Measurements from ENCODE around the gene NCOA6. TPM values are rescaled to one million over a fixed set of nuclear protein-coding genes. Genes with fewer than 3 reads are reported as not detected.
A peak's percentile ranks its signal among the peaks of the same experiment; 100 is the strongest.

The NCOA6 gene
- polyA plus RNA-seq (2011; rRNA removed) (12.5 and 14.0 TPM in 2 replicates), polyA minus RNA-seq (2011; rRNA and poly(A)+ RNA removed) (17.0 and 18.2 TPM in 2 replicates)

DNA sequence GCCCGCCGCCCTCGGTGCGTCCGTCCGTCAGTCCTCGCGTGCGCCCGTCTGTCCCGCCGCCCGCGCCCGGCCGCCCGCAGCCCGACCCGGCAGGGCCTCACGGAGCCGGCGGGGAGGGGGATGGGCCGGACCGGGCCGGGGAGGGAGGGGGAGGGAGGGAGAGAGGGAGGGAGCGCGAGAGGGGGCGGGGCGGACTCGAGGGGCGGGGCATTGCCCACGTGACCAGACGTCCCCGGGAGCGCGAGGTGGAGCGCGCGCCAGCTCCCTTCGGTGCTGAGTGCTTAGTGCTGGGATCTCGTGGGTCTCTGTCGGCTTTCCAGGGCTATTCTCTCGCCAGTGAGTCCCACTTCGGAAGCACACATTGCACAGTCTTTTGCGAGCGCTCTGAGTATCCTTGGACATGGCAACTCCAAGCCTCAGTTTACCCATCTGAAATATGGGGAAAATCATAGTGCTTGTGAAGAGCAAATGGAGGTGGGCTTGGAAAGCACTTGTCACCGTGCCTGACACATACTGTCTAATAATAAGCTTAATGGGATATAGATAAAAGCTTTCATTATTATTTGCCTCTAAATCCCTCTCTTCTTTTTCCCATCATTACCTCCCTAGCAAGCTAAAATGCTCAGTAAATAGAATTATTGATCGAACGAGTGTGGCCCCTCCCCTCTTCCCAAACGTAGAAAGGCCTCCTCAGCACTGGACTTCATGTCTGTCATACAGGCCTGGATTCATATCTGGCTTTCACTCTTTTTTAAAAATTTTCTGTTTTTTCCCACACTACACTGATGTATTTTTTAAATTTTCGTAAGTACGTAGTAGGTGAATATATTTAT lies at the start of gene NCOA6:
TSS of gene NCOA6 (minus strand) at position 122 of the 833 bp plus-strand sequence. CDS start 43,296 bp downstream, outside the sequence.
- TF ChIP-seq CTCF (IDR thresholded peaks at IDR 0.05; ENCODE audit: insufficient read depth, low read depth, low read length): no peak
- POLR2A ChIA-PET: interaction anchor here (0.6 kb wide), 1 partner anchor 51 kb away, joined by 23 read pairs; the partner anchor contains the start of gene ACSS2
- no peaks in the 10 kb centered on the region for H3K27me3 ChIP-seq (ENCODE audit: control insufficient read depth, insufficient read depth, low read length)
- CTCF ChIA-PET: interaction anchor here (0.6 kb wide), 1 partner anchor 10 kb away, joined by 3 read pairs; no protein-coding TSS in a partner anchor
- H3K4me3 ChIP-seq (ENCODE audit: low read depth, low read length): peak within 1 kb of the TSS; percentile 83
- DNase-seq (ENCODE audit: low read depth): no peak
- no peaks in the 10 kb centered on the region for H3K36me3 ChIP-seq (ENCODE audit: control insufficient read depth, insufficient read depth, low read length)

- Histone ChIP-seq H3K4me3 (ENCODE audit: low read depth, low read length) (no peak overlapping the region), H3K27me3 (ENCODE audit: control insufficient read depth, insufficient read depth, low read length) (no peaks in the 10 kb centered on the region), H3K36me3 (ENCODE audit: control insufficient read depth, insufficient read depth, low read length) (no peaks in the 10 kb centered on the region)
- DNase-seq (ENCODE audit: low read depth): peak; percentile 46
- CTCF ChIA-PET: interaction anchor here (0.6 to 5.1 kb wide), 38 partner anchors 9 to 399 kb away, joined by 3 to 61 read pairs (median 5); partner anchors contain the start of genes GSS, MYH7B and TRPC4AP
- POLR2A ChIA-PET: no interaction called here
- TF ChIP-seq CTCF (IDR thresholded peaks at IDR 0.05; ENCODE audit: insufficient read depth, low read depth, low read length): peak; percentile 92
Observed at GRCh38 chr20:34874094-34874654, 48.7 kb upstream of the NCOA6 start.

GRCh38 chr20:34873583-34874093 lies 48.2 kb upstream of the NCOA6 start:
- H3K4me3 ChIP-seq (ENCODE audit: low read depth, low read length): no peak overlapping the region
- DNase-seq (ENCODE audit: low read depth): no peak
- no peaks in the 10 kb centered on the region for H3K36me3 ChIP-seq (ENCODE audit: control insufficient read depth, insufficient read depth, low read length)
- no peak for TF ChIP-seq CTCF (IDR thresholded peaks at IDR 0.05; ENCODE audit: insufficient read depth, low read depth, low read length)
- no peaks in the 10 kb centered on the region for H3K27me3 ChIP-seq (ENCODE audit: control insufficient read depth, insufficient read depth, low read length)
- CTCF ChIA-PET: interaction anchor here (0.7 to 5.1 kb wide), 38 partner anchors 9 to 399 kb away, joined by 3 to 61 read pairs (median 5); partner anchors contain the start of genes GSS, MYH7B and TRPC4AP
- POLR2A ChIA-PET: no interaction called here

DNA sequence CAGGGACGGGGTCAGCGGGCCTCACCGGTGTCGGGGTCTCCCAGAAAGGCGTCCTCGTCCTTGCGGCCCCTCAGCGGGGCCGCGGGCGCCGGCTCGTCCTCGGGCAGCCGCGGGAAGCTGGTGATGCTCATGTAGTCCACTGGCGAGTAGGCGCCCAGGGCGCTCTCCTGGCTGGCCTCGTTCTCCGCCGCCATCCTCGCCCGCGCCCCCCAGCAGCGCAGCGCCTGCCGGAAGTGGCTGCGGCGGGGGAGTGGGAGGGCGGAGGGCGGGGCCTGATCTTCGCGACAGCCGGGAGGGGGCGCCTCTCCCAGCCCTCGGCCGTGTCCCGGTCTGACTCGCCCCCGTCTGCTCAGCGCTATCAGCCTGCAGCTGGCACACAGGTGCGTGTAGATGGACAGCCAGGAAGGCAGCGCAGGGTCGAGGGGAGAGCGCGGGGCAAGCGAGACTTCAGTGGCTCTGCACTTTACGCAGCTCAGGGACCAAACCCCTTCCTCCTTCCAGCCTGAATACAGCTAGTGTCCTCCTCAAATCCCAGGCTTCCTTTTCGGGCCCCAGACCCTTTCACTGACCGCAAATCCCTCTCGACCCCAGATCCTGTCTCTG lies 47.3 kb upstream of the NCOA6 start, which contains the start of gene GGT7:
TSS of gene GGT7 (minus strand) at position 235 of the 603 bp plus-strand sequence. CDS start at position 194, 41 bp downstream.
- ChIA-PET POLR2A (no interaction called here), CTCF (interaction anchor here (0.6 to 5.1 kb wide), 26 partner anchors 8 to 471 kb away, joined by 3 to 61 read pairs (median 5); partner anchors contain the start of genes GSS, MYH7B and TRPC4AP)
- H3K27me3 ChIP-seq (ENCODE audit: control insufficient read depth, insufficient read depth, low read length): no peaks in the 10 kb centered on the region
- H3K36me3 ChIP-seq (ENCODE audit: control insufficient read depth, insufficient read depth, low read length): no peaks in the 10 kb centered on the region
- TF ChIP-seq CTCF (IDR thresholded peaks at IDR 0.05; ENCODE audit: insufficient read depth, low read depth, low read length): peak; percentile 72
- no peak for DNase-seq (ENCODE audit: low read depth)
- peak within 1 kb of the TSS; percentile 81 for H3K4me3 ChIP-seq (ENCODE audit: low read depth, low read length)
